K562 treated with DMSO at 1 percent for 48 hours (cell line): ENCODE measurements around the gene SF3B1. TPM values are rescaled to one million over a fixed set of nuclear protein-coding genes. Genes with fewer than 3 reads are reported as not detected.

Experiments used
- total RNA-seq: library from RNA; unstranded; fragments of 300-600 nt; gene quantifications from 2 replicates; pipeline ENCODE4 v1.2.3, GENCODE V29; 2022; ENCODE audit warnings: low replicate concordance; ENCODE audit errors: extremely low read depth

Gene SF3B1, protein sequence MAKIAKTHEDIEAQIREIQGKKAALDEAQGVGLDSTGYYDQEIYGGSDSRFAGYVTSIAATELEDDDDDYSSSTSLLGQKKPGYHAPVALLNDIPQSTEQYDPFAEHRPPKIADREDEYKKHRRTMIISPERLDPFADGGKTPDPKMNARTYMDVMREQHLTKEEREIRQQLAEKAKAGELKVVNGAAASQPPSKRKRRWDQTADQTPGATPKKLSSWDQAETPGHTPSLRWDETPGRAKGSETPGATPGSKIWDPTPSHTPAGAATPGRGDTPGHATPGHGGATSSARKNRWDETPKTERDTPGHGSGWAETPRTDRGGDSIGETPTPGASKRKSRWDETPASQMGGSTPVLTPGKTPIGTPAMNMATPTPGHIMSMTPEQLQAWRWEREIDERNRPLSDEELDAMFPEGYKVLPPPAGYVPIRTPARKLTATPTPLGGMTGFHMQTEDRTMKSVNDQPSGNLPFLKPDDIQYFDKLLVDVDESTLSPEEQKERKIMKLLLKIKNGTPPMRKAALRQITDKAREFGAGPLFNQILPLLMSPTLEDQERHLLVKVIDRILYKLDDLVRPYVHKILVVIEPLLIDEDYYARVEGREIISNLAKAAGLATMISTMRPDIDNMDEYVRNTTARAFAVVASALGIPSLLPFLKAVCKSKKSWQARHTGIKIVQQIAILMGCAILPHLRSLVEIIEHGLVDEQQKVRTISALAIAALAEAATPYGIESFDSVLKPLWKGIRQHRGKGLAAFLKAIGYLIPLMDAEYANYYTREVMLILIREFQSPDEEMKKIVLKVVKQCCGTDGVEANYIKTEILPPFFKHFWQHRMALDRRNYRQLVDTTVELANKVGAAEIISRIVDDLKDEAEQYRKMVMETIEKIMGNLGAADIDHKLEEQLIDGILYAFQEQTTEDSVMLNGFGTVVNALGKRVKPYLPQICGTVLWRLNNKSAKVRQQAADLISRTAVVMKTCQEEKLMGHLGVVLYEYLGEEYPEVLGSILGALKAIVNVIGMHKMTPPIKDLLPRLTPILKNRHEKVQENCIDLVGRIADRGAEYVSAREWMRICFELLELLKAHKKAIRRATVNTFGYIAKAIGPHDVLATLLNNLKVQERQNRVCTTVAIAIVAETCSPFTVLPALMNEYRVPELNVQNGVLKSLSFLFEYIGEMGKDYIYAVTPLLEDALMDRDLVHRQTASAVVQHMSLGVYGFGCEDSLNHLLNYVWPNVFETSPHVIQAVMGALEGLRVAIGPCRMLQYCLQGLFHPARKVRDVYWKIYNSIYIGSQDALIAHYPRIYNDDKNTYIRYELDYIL
- 53.5 TPM in 1 of 2 replicates, not detected in the other for total RNA-seq

DNA sequence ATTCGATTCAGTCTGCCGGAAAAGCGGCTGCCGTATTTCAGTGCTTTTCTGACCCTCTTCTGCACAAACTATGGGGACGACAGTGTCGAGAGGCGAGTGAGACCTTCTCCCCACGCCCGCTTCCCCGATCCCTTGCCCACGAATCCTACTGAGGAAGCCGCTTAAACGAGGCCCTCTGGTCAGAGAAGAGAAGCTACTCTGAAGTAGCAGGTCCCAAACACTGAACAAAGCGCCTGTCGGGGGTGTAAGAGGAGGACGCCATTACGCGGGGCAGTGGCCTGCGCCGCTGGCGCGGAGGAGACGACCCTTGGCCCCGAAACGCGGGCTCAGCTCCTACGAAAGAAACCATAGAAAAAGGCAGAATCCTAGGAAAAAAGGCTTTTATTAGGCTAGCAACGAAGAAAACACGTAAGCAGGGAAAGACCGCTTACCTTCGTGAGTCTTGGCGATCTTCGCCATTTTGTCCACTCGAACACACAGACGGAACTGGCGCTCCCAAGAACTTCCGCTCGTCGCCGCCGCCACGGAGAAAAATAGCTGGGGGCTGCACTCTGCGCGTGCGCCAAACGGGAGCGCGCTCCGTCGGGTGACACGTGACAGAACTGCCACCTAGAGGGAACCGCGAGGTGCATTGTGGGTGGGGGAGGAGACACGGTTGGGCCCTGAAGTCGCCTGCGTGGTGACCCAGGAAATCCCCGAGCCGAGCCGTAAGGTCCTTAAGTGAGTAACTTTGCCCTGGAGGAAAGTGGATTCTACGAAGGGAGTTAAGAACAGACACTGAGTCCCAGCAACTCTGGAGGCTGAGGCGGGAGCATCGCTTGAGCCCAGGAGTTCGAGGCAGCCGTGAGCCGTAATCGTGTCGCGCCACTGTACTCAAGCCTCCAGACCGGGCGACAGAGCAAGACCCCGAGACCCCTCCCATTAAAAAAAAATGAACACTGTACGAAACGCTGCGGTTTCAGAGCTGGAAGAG is at the start of gene SF3B1:
Gene SF3B1 (minus strand): TSS at position 488 of the 973 bp plus-strand sequence. CDS start 29 bp downstream, at position 459.

DNA sequence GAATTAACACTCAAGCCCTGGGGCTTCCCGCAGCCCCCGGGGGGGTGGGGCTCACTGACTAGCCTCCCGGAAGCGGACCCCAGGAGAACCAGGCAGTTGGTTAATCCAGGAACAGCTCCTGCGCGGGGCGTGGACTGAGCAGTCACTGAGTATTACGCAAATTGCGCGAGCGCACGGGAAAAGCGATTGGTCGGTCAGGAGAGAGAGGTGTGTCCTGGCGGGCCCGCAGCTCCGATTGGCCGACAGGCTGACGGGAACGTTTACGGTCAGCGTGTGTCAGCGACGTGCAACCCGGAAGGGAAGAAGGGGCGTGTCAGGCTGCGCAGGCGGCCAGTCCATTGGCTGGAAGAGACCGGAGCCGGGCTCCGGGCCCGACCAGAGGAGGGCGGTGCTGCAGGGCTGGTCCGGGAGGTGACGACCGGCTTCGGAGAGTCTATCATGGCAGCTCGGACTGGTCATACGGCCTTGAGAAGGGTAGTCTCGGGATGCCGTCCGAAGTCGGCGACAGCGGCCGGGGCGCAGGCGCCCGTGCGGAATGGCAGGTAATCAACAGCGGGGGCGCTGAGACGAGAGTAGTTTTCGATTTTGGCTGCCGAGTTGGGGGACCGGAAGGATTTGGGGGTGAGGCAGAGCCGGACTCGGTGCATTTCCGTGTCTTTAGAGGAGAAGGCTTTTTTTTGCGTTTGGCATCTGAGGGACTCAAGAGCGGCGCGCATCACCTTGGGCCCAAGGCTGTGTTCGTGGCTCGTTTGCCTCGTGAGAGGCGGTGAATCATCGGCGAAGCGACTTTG is 18.5 kb upstream of the SF3B1 start, which contains the start of gene COQ10B:
Gene COQ10B (plus strand): TSS at position 430 of the 791 bp plus-strand sequence. CDS start 9 bp downstream, at position 439.

Other genes starting within 250 kb of the SF3B1 start
- not detected in 2 replicates for gene ANKRD44, start 124.2 kb downstream of the SF3B1 start, total RNA-seq
- not detected in 2 replicates for gene COQ10B, start 18.5 kb upstream of the SF3B1 start, total RNA-seq
- gene HSPD1, start 64.8 kb upstream of the SF3B1 start, total RNA-seq = 801 TPM in 1 of 2 replicates, not detected in the other
- not detected in 2 replicates for gene HSPE1, start 65.4 kb upstream of the SF3B1 start, total RNA-seq
- gene MOB4, start 81.0 kb upstream of the SF3B1 start, total RNA-seq = not detected in 2 replicates
- not detected in 2 replicates for gene RFTN2, start 240.6 kb upstream of the SF3B1 start, total RNA-seq